HEK293 (cell line): ENCODE results near the gene PTBP1.
A peak's percentile ranks its signal among the peaks of the same experiment; 100 is the strongest.

Source experiments
- CTCF ChIA-PET: fragments of 350-600 bp; formaldehyde crosslinking; extraction: SDS; loops from one replicate; lab custom pipeline; 2021; ENCODE audit warnings: antibody characterized with exemption; lab: Yijun Ruan, JAX
- POLR2A ChIA-PET: fragments of 300-600 bp; formaldehyde crosslinking; extraction: SDS; loops from one replicate; lab custom pipeline; 2020; ENCODE audit warnings: antibody characterized with exemption, inconsistent platforms; lab: Yijun Ruan, JAX
- H3K27ac ChIP-seq: fragments of 200-500 bp; sonication (Bioruptor generic); 2 replicates; pipeline ENCODE4 v1.5.1; 2014; ENCODE audit warnings: low read depth, low read length, control low read depth, inconsistent platforms; ENCODE audit errors: extremely low read depth
- H3K36me3 ChIP-seq, 2 experiments: fragments of 200-500 bp in 1 of 2; sonication (Bioruptor generic) in 1 of 2; 1 replicate in 1 of 2; 2 replicates in 1 of 2; pipeline ENCODE4 v1.5.1; 2014 to 2017; ENCODE audit warnings: inconsistent platforms in 2 of 2, low read length in 2 of 2; ENCODE audit not compliant: control insufficient read depth in 2 of 2, insufficient read depth in 1 of 2
- H3K4me1 ChIP-seq: fragments of 200-500 bp; sonication (Bioruptor generic); 2 replicates; pipeline ENCODE4 v1.5.1; 2014; ENCODE audit warnings: mild to moderate bottlenecking, low read length, inconsistent platforms; ENCODE audit not compliant: control insufficient read depth, insufficient read depth
- H3K4me3 ChIP-seq: 2 replicates; pipeline ENCODE4 v1.5.1; 2011; ENCODE audit warnings: low read depth, mild to moderate bottlenecking, control low read depth, low read length, moderate library complexity
- H3K9me3 ChIP-seq: fragments of 200-500 bp; sonication (Bioruptor generic); 2 replicates; pipeline ENCODE4 v1.5.1; 2014; ENCODE audit warnings: low read depth, low read length, inconsistent platforms; ENCODE audit not compliant: control insufficient read depth, insufficient read depth
- EGR2 ChIP-seq: fragments of 450-650 bp; formaldehyde crosslinking; IDR thresholded peaks from 2 replicates; pipeline ENCODE4 v1.5.1; 2016; ENCODE audit warnings: low read depth, missing biosample characterization, missing genetic modification characterization
- IKZF3 ChIP-seq: fragments of 450-650 bp; IDR thresholded peaks from 2 replicates; pipeline ENCODE4 v1.5.0; 2018; ENCODE audit warnings: missing biosample characterization, mild to moderate bottlenecking, missing genetic modification characterization, moderate library complexity
- PATZ1 ChIP-seq: fragments of 450-650 bp; formaldehyde crosslinking; IDR thresholded peaks from 2 replicates; pipeline ENCODE4 v1.5.1; 2016; ENCODE audit warnings: missing biosample characterization, missing genetic modification characterization
- SETDB1 ChIP-seq: IDR thresholded peaks from one replicate; pipeline ENCODE4 v1.6.1; 2017; ENCODE audit warnings: mild to moderate bottlenecking, low read length, moderate library complexity, mixed read lengths; ENCODE audit not compliant: insufficient read length
- WT1 ChIP-seq: fragments of 450-650 bp; formaldehyde crosslinking; IDR thresholded peaks from 2 replicates; pipeline ENCODE4 v1.5.1; 2016; ENCODE audit warnings: missing biosample characterization, missing genetic modification characterization
- ZBTB10 ChIP-seq: fragments of 450-650 bp; formaldehyde crosslinking; IDR thresholded peaks from 2 replicates; pipeline ENCODE4 v1.5.1; 2016; ENCODE audit warnings: missing biosample characterization, missing genetic modification characterization
- ZBTB20 ChIP-seq: fragments of 450-650 bp; formaldehyde crosslinking; IDR thresholded peaks from 2 replicates; pipeline ENCODE4 v1.5.1; 2016; ENCODE audit warnings: missing biosample characterization, missing genetic modification characterization
- ZBTB21 ChIP-seq: fragments of 450-650 bp; formaldehyde crosslinking; IDR thresholded peaks from 2 replicates; pipeline ENCODE4 v1.5.1; 2017; ENCODE audit warnings: missing biosample characterization, missing genetic modification characterization
- ZNF121 ChIP-seq: fragments of 450-650 bp; formaldehyde crosslinking; IDR thresholded peaks from 2 replicates; pipeline ENCODE4 v1.5.1; 2016; ENCODE audit warnings: missing biosample characterization, missing genetic modification characterization
- ZNF132 ChIP-seq: fragments of 450-650 bp; formaldehyde crosslinking; IDR thresholded peaks from 2 replicates; pipeline ENCODE4 v1.5.1; 2017; ENCODE audit warnings: missing biosample characterization, missing genetic modification characterization, borderline replicate concordance
- ZNF223 ChIP-seq: fragments of 450-650 bp; formaldehyde crosslinking; IDR thresholded peaks from 2 replicates; pipeline ENCODE4 v1.5.1; 2016; ENCODE audit warnings: missing biosample characterization, missing genetic modification characterization
- ZNF335 ChIP-seq: fragments of 450-650 bp; formaldehyde crosslinking; conservative IDR thresholded peaks from 2 replicates; pipeline ENCODE4 v1.5.1; 2016; ENCODE audit warnings: missing biosample characterization, missing genetic modification characterization
- ZNF362 ChIP-seq: fragments of 450-650 bp; formaldehyde crosslinking; IDR thresholded peaks from 2 replicates; pipeline ENCODE4 v1.5.1; 2016; ENCODE audit warnings: missing biosample characterization, missing genetic modification characterization
- ZNF404 ChIP-seq: fragments of 450-650 bp; formaldehyde crosslinking; IDR thresholded peaks from 2 replicates; pipeline ENCODE4 v1.5.1; 2017; ENCODE audit warnings: missing biosample characterization, missing genetic modification characterization
- ZNF514 ChIP-seq: fragments of 450-650 bp; formaldehyde crosslinking; IDR thresholded peaks from 2 replicates; pipeline ENCODE4 v1.5.1; 2016; ENCODE audit warnings: missing biosample characterization, missing genetic modification characterization
- ZNF670 ChIP-seq: fragments of 450-650 bp; formaldehyde crosslinking; IDR thresholded peaks from 2 replicates; pipeline ENCODE4 v1.5.1; 2016; ENCODE audit warnings: missing biosample characterization, missing genetic modification characterization, low read depth
- ZNF837 ChIP-seq: fragments of 450-650 bp; formaldehyde crosslinking; IDR thresholded peaks from 2 replicates; pipeline ENCODE4 v1.5.1; 2016; ENCODE audit warnings: missing biosample characterization, missing genetic modification characterization
- ZXDB ChIP-seq: fragments of 450-650 bp; formaldehyde crosslinking; IDR thresholded peaks from 2 replicates; pipeline ENCODE4 v1.5.1; 2016; ENCODE audit warnings: missing biosample characterization, missing genetic modification characterization

The PTBP1 gene

GRCh38 chr19:782185-782877, 14.9 kb upstream of the PTBP1 start (continued):
- TF ChIP-seq PATZ1 (tag by site-specific recombination) (0 out of 2 replicates have a peak, but pooled peaks have one; percentile 18), ZBTB10 (tag by site-specific recombination) (no peak), ZBTB21 (tag by site-specific recombination) (no peak), WT1 (tag by site-specific recombination) (0 out of 2 replicates have a peak, but pooled peaks have one; percentile 24), SETDB1 (no peak), ZNF132 (tag by site-specific recombination) (no peak), ZNF514 (no peak), ZNF670 (tag by site-specific recombination) (no peak), ZNF223 (tag by site-specific recombination) (no peak), ZBTB20 (peak; percentile 13; the same call in 1 of the 2 replicates), ZNF362 (tag by site-specific recombination) (no peak)

GRCh38 chr19:782878-783668, 14.2 kb upstream of the PTBP1 start:
- no peak overlapping the region for H3K4me3 ChIP-seq
- H3K27ac ChIP-seq: no peak overlapping the region
- CTCF ChIA-PET: interaction anchor here (0.6 to 1.6 kb wide), 3 partner anchors 10 to 438 kb away, joined by 3 to 5 read pairs (median 3); no protein-coding TSS in a partner anchor
- H3K4me1 ChIP-seq: no peaks in the 10 kb centered on the region
- TF ChIP-seq IKZF3 (no peak), ZNF335 (tag by site-specific recombination) (peak; percentile 75), ZXDB (tag by site-specific recombination) (no peak), ZNF404 (tag by site-specific recombination) (no peak), ZNF121 (no peak)
- TF ChIP-seq, all 188 proteins: peak for 1
- Histone ChIP-seq H3K9me3 (no peaks in the 10 kb centered on the region), H3K36me3 (no peaks in the 10 kb centered on the region)
- POLR2A ChIA-PET: no interaction called here

GRCh38 chr19:784541-784940, 12.7 kb upstream of the PTBP1 start:
- CTCF ChIA-PET: interaction anchor here (0.7 to 1.6 kb wide), 3 partner anchors 12 to 212 kb away, joined by 3 to 5 read pairs (median 4); no protein-coding TSS in a partner anchor
- POLR2A ChIA-PET: interaction anchor here (0.7 kb wide), 1 partner anchor 100 kb away, joined by 3 read pairs; no protein-coding TSS in a partner anchor
- Histone ChIP-seq H3K36me3 (no peaks in the 10 kb centered on the region), H3K4me1 (peaks cover 1% of the 10 kb centered on the region; the same call in 1 of the 2 replicates), H3K9me3 (no peaks in the 10 kb centered on the region), H3K4me3 (no peak overlapping the region), H3K27ac (no peak overlapping the region)
- TF ChIP-seq EGR2 (tag by site-specific recombination) (no peak), ZNF837 (tag by site-specific recombination) (no peak)
